Panc1 (cell line): Measurements from ENCODE around the gene COQ8B.
"Not testable (repeated sequence)": the region's sequence is repeated elsewhere in the genome, so short reads cannot be mapped to it uniquely, and the experiment has no call there.

Experiments
- POLR2AphosphoS5 ChIP-seq: IDR thresholded peaks from 2 replicates; pipeline ENCODE4 v1.6.1; 2012; ENCODE audit warnings: mild to moderate bottlenecking, low read depth, low read length, moderate library complexity
- SIN3A ChIP-seq: IDR thresholded peaks from 2 replicates; pipeline ENCODE4 v1.6.1; 2012; ENCODE audit warnings: low read depth, mild to moderate bottlenecking, low read length, moderate library complexity, borderline replicate concordance; ENCODE audit not compliant: insufficient read depth

DNA sequence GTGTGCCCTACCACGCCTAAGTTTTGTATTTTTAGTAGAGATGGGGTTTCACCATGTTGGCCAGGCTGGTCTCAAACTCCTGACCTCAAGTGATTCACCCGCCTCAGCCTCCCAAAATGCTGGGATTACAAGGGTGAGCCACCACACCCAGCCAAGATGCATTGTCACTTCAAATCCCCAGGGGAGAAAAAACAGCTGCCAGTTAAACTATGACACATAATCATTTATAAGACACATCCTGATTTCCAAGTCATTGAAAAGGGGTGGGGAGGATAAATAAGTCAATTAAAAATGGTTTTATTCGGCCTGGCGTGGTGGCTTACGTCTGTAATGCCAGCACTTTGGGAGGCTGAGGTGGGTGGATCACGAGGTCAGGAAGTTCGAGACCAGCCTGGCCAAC is 61.0 kb downstream of the COQ8B start:
- TF ChIP-seq SIN3A, POLR2AphosphoS5: not testable (repeated sequence)
